T-cell (primary cell): Measurements from ENCODE around the gene TMPRSS5. TPM values are rescaled to one million over a fixed set of nuclear protein-coding genes. Genes with fewer than 3 reads are reported as not detected.

ENCODE experiments used
- ATAC-seq, 4 experiments: fragments of 200-7000 bp in 3 of 4; fragments of 150-1000 bp in 1 of 4; cut with Tn5 transposase; replicated peaks in 1 of 4; 1 replicate in 3 of 4; 2 replicates in 1 of 4; pipeline ENCODE4 v1.10.0; 2021; ENCODE audit warnings: moderate library complexity in 3 of 4, mild to moderate bottlenecking in 2 of 4, moderate number of reproducible peaks in 1 of 4
- CTCF ChIA-PET, 2 donors: fragments of 300-600 bp; sonication (Branson Sonifier 250); formaldehyde crosslinking; loops; one replicate each; lab custom pipeline; 2022; ENCODE audit warnings: antibody characterized with exemption in 2 of 2; lab: Charles Lee
- POLR2A ChIA-PET, 2 donors: fragments of 300-600 bp; sonication (Branson Sonifier 250); formaldehyde crosslinking; loops; one replicate each; lab custom pipeline; 2022; ENCODE audit warnings: antibody characterized with exemption in 2 of 2; lab: Charles Lee
- DNase-seq, 35 experiments: peaks; one replicate each; pipeline versions ENCODE4 v3.0.0 to v3.0.0-alpha.2; 2013 to 2023
- H3K27ac ChIP-seq: one replicate; pipeline ENCODE4 v1.5.1; 2013; ENCODE audit warnings: low read length
- H3K27me3 ChIP-seq, 2 experiments: replicated peaks in 1 of 2; 1 replicate in 1 of 2; 2 replicates in 1 of 2; pipeline versions ENCODE4 v1.6.1 to v1.7.0; 2013; ENCODE audit warnings: low read length in 1 of 2, mixed read lengths in 1 of 2; ENCODE audit not compliant: control insufficient read depth in 2 of 2, insufficient read depth in 2 of 2; ENCODE audit errors: extremely low read depth in 1 of 2
- H3K36me3 ChIP-seq, 2 donors: 1 replicate in 1 of 2; 2 replicates in 1 of 2; pipeline versions ENCODE4 v1.6.1 to v1.7.0; 2013; ENCODE audit warnings: low read length in 1 of 2; ENCODE audit not compliant: control insufficient read depth in 2 of 2, insufficient read depth in 1 of 2; ENCODE audit errors: extremely low read depth in 1 of 2
- H3K4me1 ChIP-seq, 2 experiments: 1 replicate in 1 of 2; 2 replicates in 1 of 2; pipeline versions ENCODE4 v1.6.1 to v1.7.0; 2013; ENCODE audit warnings: low read length in 2 of 2, mixed read lengths in 1 of 2; ENCODE audit not compliant: insufficient read depth in 2 of 2, control insufficient read depth in 1 of 2; ENCODE audit errors: extremely low read depth in 1 of 2
- H3K4me3 ChIP-seq, 2 donors: 1 replicate in 1 of 2; 2 replicates in 1 of 2; pipeline versions ENCODE4 v1.5.1 to v1.7.0; 2013; ENCODE audit warnings: mild to moderate bottlenecking in 2 of 2, low read length in 1 of 2, moderate library complexity in 1 of 2; ENCODE audit not compliant: control insufficient read depth in 1 of 2; ENCODE audit errors: extremely low read depth in 1 of 2
- H3K9me3 ChIP-seq: 2 replicates; pipeline ENCODE4 v1.7.0; 2013
- H3K27ac Mint-ChIP-seq, 2 donors: one replicate each; pipeline ENCODE4 v1.8.0; 2020 to 2021; ENCODE audit warnings: mild to moderate bottlenecking in 2 of 2, mixed read lengths in 2 of 2
- H3K27me3 Mint-ChIP-seq, 2 donors: one replicate each; pipeline ENCODE4 v1.8.0; 2021 to 2022; ENCODE audit warnings: mixed read lengths in 2 of 2
- H3K36me3 Mint-ChIP-seq: one replicate; pipeline ENCODE4 v1.8.0; 2021; ENCODE audit warnings: mixed read lengths
- H3K4me1 Mint-ChIP-seq, 3 donors: one replicate each; pipeline ENCODE4 v1.8.0; 2020 to 2022; ENCODE audit warnings: mixed read lengths in 3 of 3, mild to moderate bottlenecking in 1 of 3
- H3K4me3 Mint-ChIP-seq, 3 donors: one replicate each; pipeline ENCODE4 v1.8.0; 2020 to 2022; ENCODE audit warnings: mild to moderate bottlenecking in 3 of 3, mixed read lengths in 3 of 3, moderate library complexity in 3 of 3
- H3K9me3 Mint-ChIP-seq, 3 donors: one replicate each; pipeline ENCODE4 v1.8.0; 2020 to 2022; ENCODE audit warnings: mixed read lengths in 3 of 3
- WGBS: methylation state at CpG from one replicate; pipeline ENCODE4 v1.1.5; 2013; ENCODE audit warnings: missing lambda C conversion rate; ENCODE audit not compliant: insufficient coverage; 5-methylcytosine and 5-hydroxymethylcytosine counted together
- total RNA-seq, 35 experiments: library from RNA in 6 of 35; stranded (reverse) in 6 of 35; fragments of 120-200 nt in 1 of 35; gene quantifications; one replicate each; pipeline versions ENCODE4 v1.2.1 to v1.2.4 and lab custom pipeline; 2013 to 2026

The TMPRSS5 gene
- total RNA-seq, 5 donors from 2014 or later (not counting 1 experiment from before 2014, with no cell fraction given): 0.76 to 1.7 (median 1.2) TPM

DNA sequence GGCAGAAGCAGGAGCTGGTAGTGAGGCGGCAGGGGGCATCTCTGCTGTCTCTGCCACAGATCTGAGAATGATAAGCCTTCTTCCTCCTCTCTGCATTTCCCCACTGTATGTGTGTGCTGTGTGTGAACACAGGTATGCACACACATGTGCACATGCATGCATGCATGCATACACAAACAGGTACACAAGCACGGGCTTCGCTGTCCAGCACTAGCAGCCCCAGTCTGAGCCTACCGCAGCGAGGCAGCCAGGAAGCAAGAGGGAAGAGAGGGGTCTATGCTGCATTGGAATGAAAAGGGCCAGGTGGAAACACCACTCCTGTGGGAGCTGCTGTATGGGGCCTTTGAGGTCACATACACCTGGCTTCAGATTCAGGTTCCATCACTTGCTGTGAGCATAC is 62.4 kb downstream of the TMPRSS5 start:
- peaks cover 16 to 28% of the 10 kb centered on the region in 2 donors for H3K27me3 Mint-ChIP-seq
- ChIA-PET POLR2A (no interaction called here), CTCF (no interaction called here)
- no peaks in the 10 kb centered on the region for H3K36me3 ChIP-seq
- no peaks in the 10 kb centered on the region for H3K9me3 ChIP-seq
- no peak overlapping the region for H3K27ac ChIP-seq
- H3K36me3 Mint-ChIP-seq: no peaks in the 10 kb centered on the region
- no peaks in the 10 kb centered on the region for H3K4me1 ChIP-seq
- no peak for DNase-seq
- no peak overlapping the region for H3K27ac Mint-ChIP-seq
- no peak overlapping the region for H3K4me3 Mint-ChIP-seq
- no peak for ATAC-seq
- H3K27me3 ChIP-seq: peaks cover 0 to 9% of the 10 kb centered on the region in 2 experiments
- peaks cover 0 to 4% (median 0%) of the 10 kb centered on the region in 3 donors for H3K9me3 Mint-ChIP-seq
- no peak overlapping the region for H3K4me3 ChIP-seq
- 83% methylated on average over 4 of the region's 5 CpGs for WGBS
- no peaks in the 10 kb centered on the region for H3K4me1 Mint-ChIP-seq

DNA sequence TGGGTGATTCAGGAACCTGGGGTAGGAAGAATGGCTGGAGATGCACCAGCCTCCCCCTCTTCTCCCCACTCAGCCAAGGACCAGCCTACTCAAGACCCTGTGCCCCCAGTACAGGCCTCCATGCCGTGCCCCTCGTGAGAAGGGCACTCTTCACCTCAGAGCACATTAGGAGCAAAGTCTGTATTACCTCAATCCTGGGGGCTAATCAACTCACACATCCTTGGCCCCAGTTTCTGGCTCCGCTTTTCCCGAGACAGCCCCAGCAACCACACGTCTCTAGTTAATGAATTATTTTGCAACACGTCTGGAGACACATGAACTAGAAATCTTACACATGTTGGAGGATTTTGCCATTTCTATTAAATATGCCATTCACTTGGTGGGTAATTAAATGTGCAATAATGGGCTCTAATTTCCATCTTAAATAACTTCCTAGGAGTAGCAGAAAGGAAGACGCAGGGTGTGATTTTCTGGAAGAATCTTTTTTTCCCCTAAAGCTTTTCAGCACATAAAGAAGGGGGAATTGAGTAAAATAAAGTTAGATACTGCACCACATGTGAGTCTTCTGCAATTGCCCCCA is 63.0 kb downstream of the TMPRSS5 start:
- H3K4me1 ChIP-seq: no peaks in the 10 kb centered on the region
- H3K4me3 ChIP-seq: no peak overlapping the region
- Mint-ChIP-seq H3K27ac (no peak overlapping the region), H3K27me3 (peaks cover 17 to 32% of the 10 kb centered on the region in 2 donors), H3K4me1 (no peaks in the 10 kb centered on the region), H3K4me3 (no peak overlapping the region), H3K36me3 (no peaks in the 10 kb centered on the region), H3K9me3 (peaks cover 0 to 4% (median 0%) of the 10 kb centered on the region in 3 donors)
- H3K9me3 ChIP-seq: no peaks in the 10 kb centered on the region
- ATAC-seq: no peak
- H3K27ac ChIP-seq: no peak overlapping the region
- peaks cover 0 to 12% of the 10 kb centered on the region in 2 experiments for H3K27me3 ChIP-seq
- H3K36me3 ChIP-seq: no peaks in the 10 kb centered on the region
- POLR2A ChIA-PET: no interaction called here
- 47% methylated on average over 2 of the region's 7 CpGs for WGBS
- CTCF ChIA-PET: no interaction called here
- DNase-seq: no peak

DNA sequence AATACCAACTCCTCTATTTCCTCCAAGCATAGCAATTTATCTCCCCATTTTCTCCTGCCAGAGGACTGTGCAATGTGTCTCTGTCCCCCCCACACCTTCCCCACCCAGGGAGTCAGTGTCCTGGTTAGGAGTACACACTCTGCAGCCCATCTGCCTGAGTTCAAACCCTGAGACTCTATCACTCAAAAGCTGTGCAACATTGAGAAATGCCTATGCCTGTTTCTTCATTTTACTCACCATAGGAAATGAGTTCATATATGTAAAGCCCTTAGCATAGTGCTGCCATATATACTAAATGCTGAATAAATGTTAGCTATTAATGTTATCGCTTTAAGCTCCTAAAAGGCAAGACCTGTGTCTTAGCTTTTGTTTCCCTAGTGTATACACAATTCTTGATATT is 64.0 kb downstream of the TMPRSS5 start:
- Histone ChIP-seq H3K27ac (no peak overlapping the region), H3K9me3 (no peaks in the 10 kb centered on the region), H3K36me3 (no peaks in the 10 kb centered on the region), H3K4me1 (no peaks in the 10 kb centered on the region), H3K27me3 (peaks cover 0 to 12% of the 10 kb centered on the region in 2 experiments), H3K4me3 (no peak overlapping the region)
- Mint-ChIP-seq H3K4me1 (no peaks in the 10 kb centered on the region), H3K9me3 (no peaks in the 10 kb centered on the region), H3K27ac (no peak overlapping the region), H3K4me3 (no peak overlapping the region), H3K36me3 (no peaks in the 10 kb centered on the region), H3K27me3 (peaks cover 17 to 32% of the 10 kb centered on the region in 2 donors)
- no peak for ATAC-seq
- ChIA-PET POLR2A (no interaction called here), CTCF (no interaction called here)
- DNase-seq: no peak
- WGBS: no CpG with 5 or more reads among the region's 1 CpG

DNA sequence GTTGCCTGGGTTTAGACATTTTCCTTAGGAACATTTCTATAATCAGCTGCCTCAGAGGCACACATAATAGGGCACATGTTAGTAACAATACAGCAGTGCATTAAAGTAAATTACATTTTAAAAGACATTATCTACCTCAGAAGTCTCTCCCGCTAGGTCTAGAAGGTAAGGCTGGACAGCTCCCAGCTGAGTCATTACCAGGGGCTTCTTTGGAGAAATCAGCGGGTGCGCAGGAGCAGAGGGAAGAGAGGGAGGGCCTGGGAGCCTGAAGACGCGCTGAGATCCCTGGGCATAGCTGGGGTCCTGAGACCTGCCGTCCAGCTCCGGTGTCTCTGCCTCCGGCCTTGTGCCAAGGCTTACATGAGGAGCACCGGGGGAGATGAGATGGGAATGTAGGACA is 67.7 kb downstream of the TMPRSS5 start:
- peaks cover 0 to 13% of the 10 kb centered on the region in 2 experiments for H3K27me3 ChIP-seq
- H3K36me3 ChIP-seq: no peaks in the 10 kb centered on the region
- ChIA-PET POLR2A (no interaction called here), CTCF (no interaction called here)
- Mint-ChIP-seq H3K4me1 (no peaks in the 10 kb centered on the region), H3K27me3 (peaks cover 17 to 32% of the 10 kb centered on the region in 2 donors), H3K4me3 (no peak overlapping the region), H3K9me3 (peaks cover 0 to 6% (median 3%) of the 10 kb centered on the region in 3 donors), H3K27ac (no peak overlapping the region), H3K36me3 (no peaks in the 10 kb centered on the region)
- H3K4me1 ChIP-seq: no peaks in the 10 kb centered on the region
- no peak for DNase-seq
- WGBS: 79% methylated on average over 9 of the region's 9 CpGs
- no peak overlapping the region for H3K27ac ChIP-seq
- no peak for ATAC-seq
- no peak overlapping the region for H3K4me3 ChIP-seq
- no peaks in the 10 kb centered on the region for H3K9me3 ChIP-seq

DNA sequence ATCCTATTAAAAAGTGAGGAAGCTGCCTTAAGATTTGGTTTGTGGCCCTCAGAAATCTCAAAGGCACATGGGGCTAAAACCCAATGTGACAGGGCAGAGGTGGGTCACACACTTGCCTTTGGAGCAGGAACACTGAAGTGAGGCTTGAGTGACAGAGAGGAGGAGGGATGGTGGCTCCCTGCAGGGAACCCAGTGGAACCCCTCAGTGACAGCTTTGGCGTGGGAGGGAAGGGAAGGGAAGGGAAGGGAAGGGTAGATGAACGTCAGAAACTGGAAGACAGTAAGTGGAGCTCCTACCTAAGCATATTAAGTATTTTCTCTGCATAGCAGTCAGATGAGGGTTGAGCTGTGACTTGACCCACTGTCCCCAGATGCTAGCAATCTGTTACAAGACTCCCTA is 68.5 kb downstream of the TMPRSS5 start:
- Mint-ChIP-seq H3K27me3 (peaks cover 17 to 28% of the 10 kb centered on the region in 2 donors), H3K4me3 (no peak overlapping the region), H3K9me3 (peaks cover 0 to 6% (median 3%) of the 10 kb centered on the region in 3 donors), H3K27ac (no peak overlapping the region), H3K4me1 (no peaks in the 10 kb centered on the region), H3K36me3 (no peaks in the 10 kb centered on the region)
- POLR2A ChIA-PET: no interaction called here
- CTCF ChIA-PET: no interaction called here
- ATAC-seq (no peak), DNase-seq (no peak)
- H3K27me3 ChIP-seq: peaks cover 0 to 8% of the 10 kb centered on the region in 2 experiments
- H3K27ac ChIP-seq: no peak overlapping the region
- WGBS: no CpG with 5 or more reads among the region's 2 CpGs
- no peaks in the 10 kb centered on the region for H3K4me1 ChIP-seq
- H3K9me3 ChIP-seq: no peaks in the 10 kb centered on the region
- no peaks in the 10 kb centered on the region for H3K36me3 ChIP-seq
- H3K4me3 ChIP-seq: no peak overlapping the region

Other genes starting within 250 kb of the TMPRSS5 start
- gene DRD2, start 230.9 kb downstream of the TMPRSS5 start, total RNA-seq: not detected
- 1 to 10 TPM; 6.7 to 8.7 (median 8.4) TPM for gene ZW10, start 67.4 kb upstream of the TMPRSS5 start, total RNA-seq
- gene CLDN25, start 73.5 kb upstream of the TMPRSS5 start, total RNA-seq: not detected
- 10 to 100 TPM; 16.8 to 28.5 (median 22.9) TPM for gene USP28, start 169.3 kb upstream of the TMPRSS5 start, total RNA-seq
- gene HTR3B, start 198.5 kb upstream of the TMPRSS5 start, total RNA-seq: not detected